ENCODE results near the gene OR2V1.

GRCh38 chr5:181151146-181151545 lies 20.2 kb upstream of the OR2V1 start:
- no peak for TF ChIP-seq POLR2AphosphoS5 (IDR thresholded peaks at IDR 0.05)
- TF ChIP-seq, protein P1, sequence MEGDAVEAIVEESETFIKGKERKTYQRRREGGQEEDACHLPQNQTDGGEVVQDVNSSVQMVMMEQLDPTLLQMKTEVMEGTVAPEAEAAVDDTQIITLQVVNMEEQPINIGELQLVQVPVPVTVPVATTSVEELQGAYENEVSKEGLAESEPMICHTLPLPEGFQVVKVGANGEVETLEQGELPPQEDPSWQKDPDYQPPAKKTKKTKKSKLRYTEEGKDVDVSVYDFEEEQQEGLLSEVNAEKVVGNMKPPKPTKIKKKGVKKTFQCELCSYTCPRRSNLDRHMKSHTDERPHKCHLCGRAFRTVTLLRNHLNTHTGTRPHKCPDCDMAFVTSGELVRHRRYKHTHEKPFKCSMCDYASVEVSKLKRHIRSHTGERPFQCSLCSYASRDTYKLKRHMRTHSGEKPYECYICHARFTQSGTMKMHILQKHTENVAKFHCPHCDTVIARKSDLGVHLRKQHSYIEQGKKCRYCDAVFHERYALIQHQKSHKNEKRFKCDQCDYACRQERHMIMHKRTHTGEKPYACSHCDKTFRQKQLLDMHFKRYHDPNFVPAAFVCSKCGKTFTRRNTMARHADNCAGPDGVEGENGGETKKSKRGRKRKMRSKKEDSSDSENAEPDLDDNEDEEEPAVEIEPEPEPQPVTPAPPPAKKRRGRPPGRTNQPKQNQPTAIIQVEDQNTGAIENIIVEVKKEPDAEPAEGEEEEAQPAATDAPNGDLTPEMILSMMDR (IDR thresholded peaks at IDR 0.05) = no peak

Data from suprapubic skin (tissue), 3 donors.